ENCODE data around the gene SLC43A1.
A peak's percentile ranks its signal among the peaks of the same experiment; 100 is the strongest.

The SLC43A1 gene

GRCh38 chr11:57529012-57529411, 13.5 kb upstream of the SLC43A1 start:
- DNase-seq (ENCODE audit: low read depth, low spot score) = no peak

GRCh38 chr11:57527056-57527631, 11.6 kb upstream of the SLC43A1 start:
- DNase-seq (ENCODE audit: low read depth, low spot score) = peak; percentile 72

GRCh38 chr11:57523419-57523818, 7.9 kb upstream of the SLC43A1 start:
- no peak for DNase-seq (ENCODE audit: low read depth, low spot score)

GRCh38 chr11:57521116-57521515, 5.6 kb upstream of the SLC43A1 start:
- no peak for DNase-seq (ENCODE audit: low read depth, low spot score)

- no peak for DNase-seq (ENCODE audit: low read depth, low spot score)
Observed at GRCh38 chr11:57516061-57516443, 550 bp upstream of the SLC43A1 start.

- peak; percentile 57 for DNase-seq (ENCODE audit: low read depth, low spot score)
Observed at GRCh38 chr11:57514538-57515331, 767 bp downstream of the SLC43A1 start.

- DNase-seq (ENCODE audit: low read depth, low spot score) = peak; percentile 47
Observed at GRCh38 chr11:57513911-57514537, 1.5 kb downstream of the SLC43A1 start.

- no peak for DNase-seq (ENCODE audit: low read depth, low spot score)
Observed at GRCh38 chr11:57513452-57513795, 2.1 kb downstream of the SLC43A1 start.

GRCh38 chr11:57512646-57513451, 2.7 kb downstream of the SLC43A1 start:
- DNase-seq (ENCODE audit: low read depth, low spot score) = no peak

GRCh38 chr11:57511741-57512430, 3.6 kb downstream of the SLC43A1 start:
- DNase-seq (ENCODE audit: low read depth, low spot score) = no peak

GRCh38 chr11:57508341-57509170, 6.9 kb downstream of the SLC43A1 start:
- no peak for DNase-seq (ENCODE audit: low read depth, low spot score)

GRCh38 chr11:57506522-57506921, 9.0 kb downstream of the SLC43A1 start:
- DNase-seq (ENCODE audit: low read depth, low spot score) = no peak

GRCh38 chr11:57504511-57504910, 11.0 kb downstream of the SLC43A1 start:
- DNase-seq (ENCODE audit: low read depth, low spot score) = no peak

- DNase-seq (ENCODE audit: low read depth, low spot score) = no peak
Observed at GRCh38 chr11:57502870-57503269, 12.6 kb downstream of the SLC43A1 start.

GRCh38 chr11:57502376-57502775, 13.1 kb downstream of the SLC43A1 start:
- DNase-seq (ENCODE audit: low read depth, low spot score) = no peak

- DNase-seq (ENCODE audit: low read depth, low spot score) = no peak
Observed at GRCh38 chr11:57501953-57502352, 13.5 kb downstream of the SLC43A1 start.

GRCh38 chr11:57500926-57501325, 14.6 kb downstream of the SLC43A1 start:
- no peak for DNase-seq (ENCODE audit: low read depth, low spot score)

- DNase-seq (ENCODE audit: low read depth, low spot score) = no peak
Observed at GRCh38 chr11:57500515-57500914, 15.0 kb downstream of the SLC43A1 start.

- no peak for DNase-seq (ENCODE audit: low read depth, low spot score)
Observed at GRCh38 chr11:57499983-57500461, 15.5 kb downstream of the SLC43A1 start.

- DNase-seq (ENCODE audit: low read depth, low spot score) = peak; percentile 99
Observed at GRCh38 chr11:57499413-57499982, 16.0 kb downstream of the SLC43A1 start.
